ES-I3 (cell line): ENCODE results near the gene LGALS4.

Experiments used
- H3K36me3 ChIP-seq: 2 replicates; pipeline ENCODE4 v1.6.1; 2013; ENCODE audit warnings: mild to moderate bottlenecking, low read length, control low read depth, moderate library complexity; ENCODE audit not compliant: insufficient read depth
- H3K4me1 ChIP-seq: 2 replicates; pipeline ENCODE4 v1.6.1; 2013; ENCODE audit warnings: mild to moderate bottlenecking, control low read depth, low read length; ENCODE audit not compliant: insufficient read depth
- H3K9ac ChIP-seq: 2 replicates; pipeline ENCODE4 v1.6.1; 2013; ENCODE audit warnings: low read depth, mild to moderate bottlenecking, low read length, moderate library complexity
- H3K9me3 ChIP-seq: 2 replicates; pipeline ENCODE4 v1.6.1; 2013; ENCODE audit warnings: mild to moderate bottlenecking, low read length, moderate library complexity; ENCODE audit not compliant: control insufficient read depth, insufficient read depth

LGALS4 gene

GRCh38 chr19:38848299-38849146, 35.8 kb upstream of the LGALS4 start:
- Histone ChIP-seq H3K9ac (peak overlapping the region; percentile 86), H3K9me3 (no peaks in the 10 kb centered on the region), H3K4me1 (no peaks in the 10 kb centered on the region), H3K36me3 (peaks cover 40% of the 10 kb centered on the region)

DNA sequence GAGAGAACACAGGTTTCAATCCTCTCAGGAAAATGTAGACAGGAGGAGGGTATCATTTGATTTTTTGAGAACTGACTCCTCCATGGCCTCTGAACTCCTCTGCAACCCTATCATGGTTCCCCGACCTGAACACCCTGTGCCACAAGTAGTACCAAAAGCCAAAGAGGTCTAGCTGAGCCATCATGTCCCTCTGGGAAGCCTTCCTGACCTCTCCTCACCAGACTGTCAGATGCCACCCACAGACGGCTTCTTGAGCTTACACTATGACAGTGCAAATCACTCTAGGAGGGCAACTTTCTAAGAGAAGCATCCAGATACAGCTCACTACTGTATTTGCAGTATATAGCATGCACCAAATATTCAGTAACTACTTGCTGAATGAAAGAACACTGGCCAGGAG, 33.4 kb upstream of the LGALS4 start:
- H3K36me3 ChIP-seq, result peaks cover 63% of the 10 kb centered on the region
- H3K4me1 ChIP-seq, result no peaks in the 10 kb centered on the region
- H3K9ac ChIP-seq, result no peak overlapping the region
- H3K9me3 ChIP-seq, result no peaks in the 10 kb centered on the region

DNA sequence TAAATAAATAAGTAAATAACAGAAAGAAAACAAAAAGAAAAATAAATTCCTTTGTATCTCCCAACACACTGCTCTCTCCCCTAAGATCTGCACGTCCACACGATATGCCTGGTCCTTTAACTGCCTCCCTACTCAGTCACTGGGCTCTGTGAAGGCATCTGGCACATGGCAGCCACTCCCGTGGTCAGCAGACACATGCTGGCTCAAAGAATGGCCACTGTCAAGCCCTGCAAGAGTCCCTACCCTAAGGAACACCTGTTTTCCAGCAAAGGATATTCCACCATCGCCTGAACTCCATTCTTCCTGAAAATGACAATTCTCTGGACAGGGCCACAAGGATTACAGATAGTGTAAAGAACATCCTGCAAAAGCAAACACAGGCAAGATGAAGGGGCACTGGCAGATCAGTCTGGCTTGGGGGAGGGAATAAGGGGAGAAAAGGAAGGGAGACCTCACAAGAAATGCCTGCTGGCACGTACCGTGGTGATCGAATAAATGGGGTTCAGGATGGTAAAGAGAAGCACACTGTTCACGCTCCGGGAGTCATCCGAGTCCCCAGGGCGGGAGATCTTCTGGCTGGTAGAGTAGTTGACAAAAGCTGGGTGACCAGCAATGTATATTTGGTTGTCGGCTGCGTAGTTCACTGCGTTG, 32.8 kb upstream of the LGALS4 start:
- H3K4me1 ChIP-seq, result no peaks in the 10 kb centered on the region
- no peaks in the 10 kb centered on the region for H3K9me3 ChIP-seq
- H3K9ac ChIP-seq, result no peak overlapping the region
- H3K36me3 ChIP-seq, result peaks cover 69% of the 10 kb centered on the region

DNA sequence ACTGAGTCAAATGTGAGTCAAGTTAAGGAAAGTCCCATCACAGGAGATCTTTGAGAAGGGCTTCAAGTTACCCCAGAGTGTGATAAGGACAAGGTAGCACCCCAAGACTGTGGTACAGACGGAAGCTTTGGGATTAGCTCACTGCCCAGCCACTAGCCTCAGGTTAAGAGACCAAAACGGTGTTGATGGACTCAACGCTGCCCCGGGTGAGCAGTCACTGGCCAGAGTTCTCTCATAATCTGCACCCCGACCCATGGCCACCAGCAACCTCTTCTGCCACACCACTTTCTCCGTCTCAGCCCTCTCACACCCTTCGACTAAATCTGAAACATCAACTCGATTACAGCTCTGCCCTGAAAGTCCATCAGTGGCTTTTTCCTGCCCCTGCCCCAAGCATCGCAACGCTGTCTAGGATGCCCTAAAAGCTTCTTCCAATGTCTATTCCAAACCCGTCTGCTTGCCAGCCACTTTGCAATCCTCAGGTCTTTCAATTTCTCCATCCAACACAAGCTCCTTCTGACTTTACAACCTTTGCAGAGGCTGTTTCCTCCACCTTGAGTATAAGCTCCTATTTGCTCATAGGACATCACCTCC, 31.4 kb upstream of the LGALS4 start:
- Histone ChIP-seq H3K4me1 (no peaks in the 10 kb centered on the region), H3K9ac (no peak overlapping the region), H3K36me3 (peaks cover 75% of the 10 kb centered on the region), H3K9me3 (no peaks in the 10 kb centered on the region)

GRCh38 chr19:38843175-38843758, 30.5 kb upstream of the LGALS4 start:
- peaks cover 83% of the 10 kb centered on the region for H3K36me3 ChIP-seq
- no peak overlapping the region for H3K9ac ChIP-seq
- H3K9me3 ChIP-seq, result no peaks in the 10 kb centered on the region
- H3K4me1 ChIP-seq, result no peaks in the 10 kb centered on the region

DNA sequence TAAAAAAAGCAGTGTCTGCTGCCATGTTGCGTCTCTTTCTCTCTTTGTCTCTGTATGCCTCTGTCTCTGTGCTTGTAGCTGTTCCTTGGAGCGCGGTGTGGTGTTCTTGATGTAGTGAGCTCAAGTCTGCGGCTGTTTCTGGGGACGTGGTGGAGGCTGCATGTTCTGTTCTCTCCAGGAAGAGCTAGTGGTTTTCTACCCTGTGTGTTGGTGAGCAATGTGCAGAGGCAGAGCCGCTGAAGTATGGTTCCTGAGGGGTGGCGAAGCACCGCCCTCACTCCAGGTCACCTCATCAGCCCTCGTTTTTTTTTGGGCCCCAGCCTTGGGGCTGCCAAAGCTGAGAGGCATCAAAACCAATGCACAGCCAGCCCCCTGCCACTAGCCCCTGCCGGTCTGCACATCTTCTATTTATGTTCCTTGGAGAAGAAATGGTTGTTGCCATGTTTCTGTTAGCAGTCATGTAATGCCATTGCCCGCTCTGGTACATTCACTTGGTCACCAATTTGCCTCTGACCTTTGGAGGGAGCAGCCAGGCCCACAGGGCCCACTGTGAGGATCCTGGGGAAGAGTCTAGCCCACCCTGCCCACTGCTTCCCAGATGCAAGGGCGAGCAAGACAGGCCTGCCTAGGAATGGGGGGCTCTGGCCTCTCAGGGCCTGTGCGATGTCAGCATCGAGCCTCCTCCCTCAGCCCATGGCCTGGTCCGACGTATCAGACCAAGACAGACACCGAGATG, 29.9 kb upstream of the LGALS4 start:
- Histone ChIP-seq H3K4me1 (no peaks in the 10 kb centered on the region), H3K9me3 (no peaks in the 10 kb centered on the region), H3K36me3 (peaks cover 86% of the 10 kb centered on the region), H3K9ac (no peak overlapping the region)

DNA sequence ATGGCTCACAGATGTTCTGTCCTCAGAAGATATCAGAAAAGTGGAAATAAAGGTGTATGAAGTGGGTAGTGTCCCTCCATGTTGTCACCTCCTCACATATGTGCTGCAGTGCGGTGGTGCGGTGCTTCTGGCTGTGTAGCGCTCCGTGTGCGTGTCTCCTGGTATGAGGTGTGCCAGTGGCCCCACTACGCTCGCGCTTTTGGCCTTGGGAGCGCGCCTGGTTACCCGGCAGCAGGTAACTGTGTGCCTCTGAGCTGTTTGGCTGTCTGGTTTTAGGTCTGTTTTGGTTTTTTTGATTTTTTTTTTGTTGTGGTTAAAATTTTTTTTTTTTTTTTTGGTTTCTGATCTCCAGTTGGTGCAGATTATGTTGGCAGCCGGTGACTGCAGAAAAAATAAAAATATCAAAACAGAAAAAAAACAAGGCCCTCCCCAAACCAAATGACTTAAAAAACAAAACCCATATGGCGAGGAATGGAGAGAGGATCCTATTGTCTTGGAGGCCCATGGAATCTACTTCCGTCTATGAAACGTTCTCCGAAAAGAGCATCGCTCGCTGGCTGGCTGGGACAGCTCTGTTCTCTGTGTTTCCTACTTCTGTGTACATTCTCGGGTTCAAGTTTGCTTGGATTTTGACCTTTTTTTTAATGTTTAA, 29.2 kb upstream of the LGALS4 start:
- no peaks in the 10 kb centered on the region for H3K9me3 ChIP-seq
- no peaks in the 10 kb centered on the region for H3K4me1 ChIP-seq
- peaks cover 86% of the 10 kb centered on the region for H3K36me3 ChIP-seq
- H3K9ac ChIP-seq, result no peak overlapping the region

GRCh38 chr19:38841180-38841766, 28.5 kb upstream of the LGALS4 start:
- Histone ChIP-seq H3K4me1 (no peaks in the 10 kb centered on the region), H3K9ac (no peak overlapping the region), H3K9me3 (no peaks in the 10 kb centered on the region), H3K36me3 (peaks cover 87% of the 10 kb centered on the region)

GRCh38 chr19:38840583-38840968, 27.8 kb upstream of the LGALS4 start:
- H3K9me3 ChIP-seq, result no peaks in the 10 kb centered on the region
- H3K36me3 ChIP-seq, result peaks cover 86% of the 10 kb centered on the region
- H3K9ac ChIP-seq, result no peak overlapping the region
- no peaks in the 10 kb centered on the region for H3K4me1 ChIP-seq

DNA sequence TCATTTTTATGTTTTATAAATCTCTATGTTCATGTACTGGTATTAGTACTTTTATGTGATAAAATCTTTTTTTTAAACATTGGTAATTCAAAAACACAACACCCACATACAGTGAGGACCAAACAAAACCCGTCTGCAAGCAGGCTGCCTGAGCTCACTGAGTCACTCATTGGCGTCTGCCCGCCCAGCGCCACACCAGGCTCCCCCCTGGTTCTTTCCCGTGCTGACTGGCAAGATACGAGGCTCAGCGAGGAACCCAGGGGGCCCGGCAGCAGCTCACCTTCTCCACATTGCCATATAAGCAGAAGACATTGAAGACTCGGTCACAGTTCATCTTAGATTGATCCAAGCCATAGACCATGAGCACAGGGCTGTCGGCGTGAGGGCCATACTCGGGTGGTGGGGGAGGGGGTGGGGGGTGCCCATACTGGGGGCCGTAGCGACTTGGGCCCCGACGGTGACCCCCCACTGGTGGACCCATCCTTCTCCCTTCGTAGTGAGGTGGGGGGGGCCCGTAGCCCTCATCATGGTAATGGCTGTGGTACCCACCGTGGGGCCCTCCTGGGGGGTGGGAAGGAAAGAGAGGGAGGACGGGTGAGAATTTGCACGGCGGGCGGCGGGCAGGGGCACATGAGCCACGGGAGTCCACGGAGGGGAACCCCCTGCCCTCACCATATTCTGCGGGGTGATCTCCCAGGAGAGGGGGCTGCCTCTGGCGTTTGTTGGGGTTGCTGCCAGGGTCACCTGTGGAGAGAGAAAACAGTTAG, 27.3 kb upstream of the LGALS4 start:
- H3K4me1 ChIP-seq, result no peaks in the 10 kb centered on the region
- no peak overlapping the region for H3K9ac ChIP-seq
- peaks cover 84% of the 10 kb centered on the region for H3K36me3 ChIP-seq
- H3K9me3 ChIP-seq, result no peaks in the 10 kb centered on the region

DNA sequence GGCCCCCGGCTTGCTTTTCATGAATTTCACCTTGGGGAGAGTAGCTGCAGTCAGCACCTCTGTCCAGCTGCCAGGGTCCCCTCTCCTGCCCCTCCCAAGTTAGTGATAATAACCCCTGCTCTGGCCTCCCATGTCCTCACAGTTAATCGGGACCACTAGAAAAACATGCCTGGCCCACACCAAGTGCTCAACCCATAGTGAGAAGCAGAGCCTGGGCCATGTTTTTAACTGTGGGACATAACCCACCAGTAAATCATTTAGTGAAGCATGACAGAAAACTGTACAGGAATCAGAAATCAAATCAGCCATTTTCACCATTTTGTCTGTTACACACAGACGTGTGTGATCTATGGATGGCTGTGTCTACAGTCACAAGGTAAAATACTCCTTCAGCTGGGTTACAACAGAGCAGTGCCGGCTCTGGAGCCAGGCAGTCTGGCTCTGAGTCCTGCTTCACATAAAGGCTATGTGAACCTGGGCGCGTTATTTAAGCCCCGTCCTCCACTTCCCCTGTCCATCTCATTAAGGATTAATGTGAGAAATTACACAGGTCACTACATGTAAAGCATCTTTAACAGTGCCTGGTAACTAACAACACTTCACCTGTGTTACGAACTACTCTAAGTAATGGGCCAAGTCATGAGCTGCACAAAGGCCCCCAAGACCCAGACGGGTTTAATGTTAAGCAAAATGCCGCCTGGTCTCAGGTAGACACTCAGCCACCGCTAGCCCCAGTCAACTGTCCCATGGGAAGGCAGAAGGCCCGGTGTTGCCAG, 26.4 kb upstream of the LGALS4 start:
- Histone ChIP-seq H3K9ac (no peak overlapping the region), H3K4me1 (no peaks in the 10 kb centered on the region), H3K9me3 (no peaks in the 10 kb centered on the region), H3K36me3 (peaks cover 77% of the 10 kb centered on the region)

- H3K4me1 ChIP-seq, result no peaks in the 10 kb centered on the region
- H3K36me3 ChIP-seq, result peaks cover 69% of the 10 kb centered on the region
- no peak overlapping the region for H3K9ac ChIP-seq
- no peaks in the 10 kb centered on the region for H3K9me3 ChIP-seq
These were observed 25.7 kb upstream of the LGALS4 start for GRCh38 chr19:38838208-38838985.
